OCI-LY3 (cell line): Measurements from ENCODE around the gene HIRIP3.

Experiments
- EZH2phosphoT487 ChIP-seq: fragments of 200-600 bp; shearing (Covaris generic); IDR thresholded peaks from 2 replicates; pipeline ENCODE4 v1.6.1; 2018; ENCODE audit warnings: antibody characterized with exemption, mixed run types, low read depth
- TF ChIP-seq, protein P1 (sequence below): fragments of 200-600, 300-600 bp; sonication (generic); IDR thresholded peaks from 2 replicates; pipeline ENCODE4 v1.5.1; 2014; ENCODE audit warnings: antibody characterized with exemption, low read length, low read depth

DNA sequence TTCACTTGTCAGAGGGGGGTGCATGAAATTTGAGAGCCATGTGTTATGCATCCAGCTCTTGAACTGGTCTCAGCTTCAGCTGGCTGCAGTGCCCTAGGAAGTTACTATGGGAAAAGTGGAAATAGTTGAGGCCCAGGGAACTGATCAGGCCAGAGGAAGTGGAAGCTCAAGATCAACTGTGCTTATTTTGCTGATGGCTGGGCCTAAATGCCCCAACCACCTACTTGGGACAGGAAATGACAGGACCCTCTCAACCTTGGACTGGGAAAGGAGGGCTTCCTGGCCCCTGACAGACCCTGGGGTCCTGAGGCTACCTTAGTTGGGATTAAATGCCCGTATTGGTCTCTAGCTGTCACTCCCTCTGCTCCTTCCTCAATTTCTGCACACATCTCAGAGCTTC, 22.9 kb downstream of the HIRIP3 start:
- TF ChIP-seq, protein P1, sequence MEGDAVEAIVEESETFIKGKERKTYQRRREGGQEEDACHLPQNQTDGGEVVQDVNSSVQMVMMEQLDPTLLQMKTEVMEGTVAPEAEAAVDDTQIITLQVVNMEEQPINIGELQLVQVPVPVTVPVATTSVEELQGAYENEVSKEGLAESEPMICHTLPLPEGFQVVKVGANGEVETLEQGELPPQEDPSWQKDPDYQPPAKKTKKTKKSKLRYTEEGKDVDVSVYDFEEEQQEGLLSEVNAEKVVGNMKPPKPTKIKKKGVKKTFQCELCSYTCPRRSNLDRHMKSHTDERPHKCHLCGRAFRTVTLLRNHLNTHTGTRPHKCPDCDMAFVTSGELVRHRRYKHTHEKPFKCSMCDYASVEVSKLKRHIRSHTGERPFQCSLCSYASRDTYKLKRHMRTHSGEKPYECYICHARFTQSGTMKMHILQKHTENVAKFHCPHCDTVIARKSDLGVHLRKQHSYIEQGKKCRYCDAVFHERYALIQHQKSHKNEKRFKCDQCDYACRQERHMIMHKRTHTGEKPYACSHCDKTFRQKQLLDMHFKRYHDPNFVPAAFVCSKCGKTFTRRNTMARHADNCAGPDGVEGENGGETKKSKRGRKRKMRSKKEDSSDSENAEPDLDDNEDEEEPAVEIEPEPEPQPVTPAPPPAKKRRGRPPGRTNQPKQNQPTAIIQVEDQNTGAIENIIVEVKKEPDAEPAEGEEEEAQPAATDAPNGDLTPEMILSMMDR, result no peak
- TF ChIP-seq EZH2phosphoT487, result no peak
